Esophagus muscularis mucosa (tissue), 4 donors: ENCODE measurements around the gene CYP2U1.

Experiments
- EP300 ChIP-seq: sonication (generic); formaldehyde crosslinking; IDR thresholded peaks from one replicate; pipeline ENCODE4 v1.6.1; 2017; ENCODE audit warnings: antibody characterized with exemption
- POLR2A ChIP-seq: fragments of 450-650 bp; IDR thresholded peaks from one replicate; pipeline ENCODE4 v1.6.1; 2017; ENCODE audit warnings: antibody characterized with exemption, moderate library complexity, mild to moderate bottlenecking, low read depth
- POLR2AphosphoS5 ChIP-seq, 2 donors: sonication (generic); formaldehyde crosslinking; IDR thresholded peaks; one replicate each; pipeline ENCODE4 v1.6.1; 2017; ENCODE audit warnings: antibody characterized with exemption in 2 of 2
- TF ChIP-seq, protein P1 (sequence below), 3 experiments: fragments of 200-600 bp in 2 of 3; fragments of 450-650 bp in 1 of 3; sonication (generic) in 2 of 3; IDR thresholded peaks; one replicate each; pipeline ENCODE4 v1.5.1; 2017 to 2019; ENCODE audit warnings: antibody characterized with exemption in 3 of 3, mild to moderate bottlenecking in 2 of 3, moderate library complexity in 1 of 3

DNA sequence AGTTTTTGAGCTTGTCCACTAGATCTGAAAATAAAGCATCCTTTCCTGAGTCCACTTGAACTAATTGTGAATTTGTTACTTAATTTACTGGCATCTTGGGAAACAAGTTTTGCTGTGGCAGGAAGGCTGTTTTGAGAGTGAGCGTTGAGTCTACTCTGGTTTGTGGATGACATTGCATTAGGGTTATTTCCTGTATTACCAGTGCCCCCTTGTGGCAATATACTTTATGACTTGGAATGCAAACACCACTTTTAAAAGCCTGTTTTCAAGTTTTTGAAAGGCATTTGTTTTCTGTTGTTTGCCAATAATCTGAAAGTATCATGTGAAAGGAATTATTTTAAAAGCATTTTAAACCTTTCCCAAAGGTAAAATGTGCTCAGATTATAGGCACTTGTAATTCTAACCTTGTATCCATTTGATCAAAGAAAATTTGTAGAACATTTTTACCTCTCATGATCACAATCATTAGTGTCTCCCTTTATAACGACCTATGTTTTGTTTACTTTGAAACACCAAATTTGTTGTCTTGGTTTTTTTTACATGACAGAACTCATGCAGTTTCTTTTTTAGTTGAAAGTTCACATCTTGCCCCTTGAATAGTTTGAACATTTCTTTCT is 18.0 kb upstream of the CYP2U1 start:
- TF ChIP-seq, protein P1, sequence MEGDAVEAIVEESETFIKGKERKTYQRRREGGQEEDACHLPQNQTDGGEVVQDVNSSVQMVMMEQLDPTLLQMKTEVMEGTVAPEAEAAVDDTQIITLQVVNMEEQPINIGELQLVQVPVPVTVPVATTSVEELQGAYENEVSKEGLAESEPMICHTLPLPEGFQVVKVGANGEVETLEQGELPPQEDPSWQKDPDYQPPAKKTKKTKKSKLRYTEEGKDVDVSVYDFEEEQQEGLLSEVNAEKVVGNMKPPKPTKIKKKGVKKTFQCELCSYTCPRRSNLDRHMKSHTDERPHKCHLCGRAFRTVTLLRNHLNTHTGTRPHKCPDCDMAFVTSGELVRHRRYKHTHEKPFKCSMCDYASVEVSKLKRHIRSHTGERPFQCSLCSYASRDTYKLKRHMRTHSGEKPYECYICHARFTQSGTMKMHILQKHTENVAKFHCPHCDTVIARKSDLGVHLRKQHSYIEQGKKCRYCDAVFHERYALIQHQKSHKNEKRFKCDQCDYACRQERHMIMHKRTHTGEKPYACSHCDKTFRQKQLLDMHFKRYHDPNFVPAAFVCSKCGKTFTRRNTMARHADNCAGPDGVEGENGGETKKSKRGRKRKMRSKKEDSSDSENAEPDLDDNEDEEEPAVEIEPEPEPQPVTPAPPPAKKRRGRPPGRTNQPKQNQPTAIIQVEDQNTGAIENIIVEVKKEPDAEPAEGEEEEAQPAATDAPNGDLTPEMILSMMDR (IDR thresholded peaks at IDR 0.05) = peak; percentile 80 to 86 (median 81)
- no peak for TF ChIP-seq POLR2A
- peak in 1 of 2 donors; percentile 19 for TF ChIP-seq POLR2AphosphoS5 (IDR thresholded peaks at IDR 0.05)
- no peak for TF ChIP-seq EP300
